Panc1 (cell line): ENCODE data around the gene ABHD15. TPM values are rescaled to one million over a fixed set of nuclear protein-coding genes. Genes with fewer than 3 reads are reported as not detected.

ENCODE experiments used
- ATAC-seq: fragments of 200-7000 bp; cut with Tn5 transposase; 2 replicates; pipeline ENCODE4 v1.9.1; 2020; ENCODE audit warnings: mild to moderate bottlenecking, moderate library complexity
- BruUV-seq: library from RNA; stranded (reverse); fragments of 400-500 nt; replicated peaks from 2 replicates; lab custom pipeline; 2021; lab: Mats Ljungman, UMichigan
- CTCF ChIA-PET: fragments of 300-600 bp; sonication (Branson Sonifier 250); formaldehyde crosslinking; loops from one replicate; lab custom pipeline; 2022; ENCODE audit warnings: antibody characterized with exemption; lab: Charles Lee
- POLR2A ChIA-PET: fragments of 300-600 bp; sonication (Branson Sonifier 250); formaldehyde crosslinking; loops from one replicate; lab custom pipeline; 2022; ENCODE audit warnings: antibody characterized with exemption; lab: Charles Lee
- DNase-seq: peaks from one replicate; pipeline ENCODE4 v3.0.0-alpha.2; 2010; ENCODE audit warnings: low read depth, low spot score
- H3K27ac ChIP-seq: 2 replicates; pipeline ENCODE4 v1.5.1; 2011; ENCODE audit warnings: mild to moderate bottlenecking, low read length, inconsistent platforms
- H3K27me3 ChIP-seq: fragments of 200-500 bp; sonication (Bioruptor generic); 2 replicates; pipeline ENCODE4 v1.6.0; 2014; ENCODE audit warnings: low read length, inconsistent platforms; ENCODE audit not compliant: control insufficient read depth, insufficient read depth
- H3K36me3 ChIP-seq: fragments of 200-500 bp; sonication (Bioruptor generic); 2 replicates; pipeline ENCODE4 v1.5.1; 2014; ENCODE audit warnings: inconsistent platforms, mild to moderate bottlenecking, low read length, moderate library complexity; ENCODE audit not compliant: control insufficient read depth, insufficient read depth
- H3K4me1 ChIP-seq: 2 replicates; pipeline ENCODE4 v1.5.1; 2011; ENCODE audit warnings: inconsistent platforms, mild to moderate bottlenecking, low read length, moderate library complexity; ENCODE audit not compliant: control insufficient read depth, insufficient read depth
- H3K4me3 ChIP-seq, 2 experiments: 2 replicates each; pipeline ENCODE4 v1.5.1; 2011 to 2012; ENCODE audit warnings: low read depth in 2 of 2, low read length in 2 of 2, mild to moderate bottlenecking in 2 of 2, inconsistent platforms in 1 of 2, moderate library complexity in 1 of 2
- H3K9me3 ChIP-seq: fragments of 200-500 bp; sonication (Bioruptor generic); 2 replicates; pipeline ENCODE4 v1.5.1; 2014; ENCODE audit warnings: low read depth, mild to moderate bottlenecking, inconsistent platforms, low read length, moderate library complexity; ENCODE audit not compliant: control insufficient read depth, insufficient read depth
- POLR2AphosphoS5 ChIP-seq: IDR thresholded peaks from 2 replicates; pipeline ENCODE4 v1.6.1; 2012; ENCODE audit warnings: mild to moderate bottlenecking, low read depth, low read length, moderate library complexity
- REST ChIP-seq, 2 experiments: IDR thresholded peaks; 2 replicates each; pipeline ENCODE4 v1.6.1; 2011 to 2012; ENCODE audit warnings: low read depth in 2 of 2, control low read depth in 1 of 2, low read length in 1 of 2, mild to moderate bottlenecking in 1 of 2, moderate library complexity in 1 of 2; ENCODE audit not compliant: insufficient read depth in 1 of 2
- SIN3A ChIP-seq: IDR thresholded peaks from 2 replicates; pipeline ENCODE4 v1.6.1; 2012; ENCODE audit warnings: low read depth, mild to moderate bottlenecking, low read length, moderate library complexity, borderline replicate concordance; ENCODE audit not compliant: insufficient read depth
- TCF7L2 ChIP-seq: IDR thresholded peaks from 2 replicates; pipeline ENCODE4 v1.6.1; 2011; ENCODE audit warnings: mild to moderate bottlenecking, low read depth, low read length, inconsistent platforms
- in situ Hi-C: cut with HindIII; loops from 2 replicates; pipeline ENCODE4 v1.10.0; 2016; ENCODE audit warnings: low sequenced_read_pairs, low pct_unique_long_range_greater_than_20kb
- intact Hi-C: fragments of 100-400 bp; cut with micrococcal nuclease; formaldehyde crosslinking; loops from one replicate; pipeline ENCODE4 v1.10.0; 2022; ENCODE audit not compliant: unreplicated experiment
- total RNA-seq: library from RNA; stranded (reverse); gene quantifications from one replicate; pipeline ENCODE4 v1.2.1, GENCODE V29; 2021; ENCODE audit not compliant: unreplicated experiment
- TF ChIP-seq, protein P1 (sequence below): fragments of 450-650 bp; IDR thresholded peaks from 2 replicates; pipeline ENCODE4 v1.5.1; 2017; ENCODE audit warnings: mild to moderate bottlenecking

ABHD15 gene
- total RNA-seq, 1 experiment from 2014 or later, result 33.7 TPM

DNA sequence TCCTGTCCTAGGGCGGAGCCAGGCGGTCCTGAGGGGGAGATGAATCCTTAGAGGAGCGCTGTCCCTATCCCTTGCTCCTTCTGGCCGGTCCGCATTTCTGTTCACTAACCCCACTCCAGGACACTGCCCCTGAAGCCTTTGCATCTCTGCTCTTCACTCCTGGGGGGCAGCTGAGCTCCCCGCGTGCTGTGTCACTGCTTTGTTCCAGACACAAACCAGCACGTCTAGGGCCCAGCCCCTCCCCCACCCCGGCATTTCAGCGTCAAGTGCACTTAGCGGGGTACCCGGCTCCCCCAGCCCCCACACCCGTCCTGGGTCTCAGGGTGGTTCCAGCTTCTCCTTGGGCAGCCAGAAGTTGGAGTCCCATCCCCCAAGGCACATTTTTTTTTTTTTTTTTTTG, 47.0 kb upstream of the ABHD15 start:
- H3K9me3 ChIP-seq, result no peaks in the 10 kb centered on the region
- DNase-seq, result no peak
- H3K27me3 ChIP-seq, result no peaks in the 10 kb centered on the region
- TF ChIP-seq SIN3A (no peak), POLR2AphosphoS5 (no peak), REST (IDR thresholded peaks at IDR 0.05; ENCODE audit: insufficient read depth in 1 of 2, low read depth in 2 of 2, low read length in 1 of 2) (no peak), TCF7L2 (no peak)
- TF ChIP-seq, protein P1, sequence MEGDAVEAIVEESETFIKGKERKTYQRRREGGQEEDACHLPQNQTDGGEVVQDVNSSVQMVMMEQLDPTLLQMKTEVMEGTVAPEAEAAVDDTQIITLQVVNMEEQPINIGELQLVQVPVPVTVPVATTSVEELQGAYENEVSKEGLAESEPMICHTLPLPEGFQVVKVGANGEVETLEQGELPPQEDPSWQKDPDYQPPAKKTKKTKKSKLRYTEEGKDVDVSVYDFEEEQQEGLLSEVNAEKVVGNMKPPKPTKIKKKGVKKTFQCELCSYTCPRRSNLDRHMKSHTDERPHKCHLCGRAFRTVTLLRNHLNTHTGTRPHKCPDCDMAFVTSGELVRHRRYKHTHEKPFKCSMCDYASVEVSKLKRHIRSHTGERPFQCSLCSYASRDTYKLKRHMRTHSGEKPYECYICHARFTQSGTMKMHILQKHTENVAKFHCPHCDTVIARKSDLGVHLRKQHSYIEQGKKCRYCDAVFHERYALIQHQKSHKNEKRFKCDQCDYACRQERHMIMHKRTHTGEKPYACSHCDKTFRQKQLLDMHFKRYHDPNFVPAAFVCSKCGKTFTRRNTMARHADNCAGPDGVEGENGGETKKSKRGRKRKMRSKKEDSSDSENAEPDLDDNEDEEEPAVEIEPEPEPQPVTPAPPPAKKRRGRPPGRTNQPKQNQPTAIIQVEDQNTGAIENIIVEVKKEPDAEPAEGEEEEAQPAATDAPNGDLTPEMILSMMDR, result no peak
- ChIA-PET POLR2A (interaction anchor here (0.6 kb wide), 1 partner anchor 1463 kb away, joined by 4 read pairs; no protein-coding TSS in a partner anchor), CTCF (interaction anchor here (0.7 kb wide), 1 partner anchor 479 kb away, joined by 6 read pairs; no protein-coding TSS in a partner anchor)
- no peak overlapping the region for H3K27ac ChIP-seq
- peaks cover 37% of the 10 kb centered on the region for H3K4me1 ChIP-seq
- no peak for ATAC-seq
- intact Hi-C loops, result no loop called here
- in situ Hi-C loops, result no loop called here
- no peaks in the 10 kb centered on the region for H3K36me3 ChIP-seq
- H3K4me3 ChIP-seq, result no peak overlapping the region
- BruUV-seq, result no TSS peak

- Histone ChIP-seq H3K27me3 (no peaks in the 10 kb centered on the region), H3K4me3 (no peak overlapping the region), H3K36me3 (no peaks in the 10 kb centered on the region), H3K4me1 (peaks cover 35% of the 10 kb centered on the region), H3K9me3 (no peaks in the 10 kb centered on the region), H3K27ac (no peak overlapping the region)
- intact Hi-C loops (no loop called here), in situ Hi-C loops (no loop called here)
- BruUV-seq, result no TSS peak
- ChIA-PET POLR2A (interaction anchor here (0.6 kb wide), 1 partner anchor 1463 kb away, joined by 4 read pairs; no protein-coding TSS in a partner anchor), CTCF (interaction anchor here (0.6 to 0.7 kb wide), 2 partner anchors 129 to 480 kb away, joined by 6 read pairs; no protein-coding TSS in a partner anchor)
- no peak for ATAC-seq
- TF ChIP-seq, protein P1, result peak; percentile 5; the same call in 1 of the 2 replicates
- TF ChIP-seq REST (IDR thresholded peaks at IDR 0.05; ENCODE audit: insufficient read depth in 1 of 2, low read depth in 2 of 2, low read length in 1 of 2) (no peak), POLR2AphosphoS5 (no peak)
- DNase-seq, result no peak
Measured at GRCh38 chr17:29613352-29613837, 46.6 kb upstream of the ABHD15 start.
